Measurements from ENCODE around the gene OR52M1.

Gene OR52M1

DNA sequence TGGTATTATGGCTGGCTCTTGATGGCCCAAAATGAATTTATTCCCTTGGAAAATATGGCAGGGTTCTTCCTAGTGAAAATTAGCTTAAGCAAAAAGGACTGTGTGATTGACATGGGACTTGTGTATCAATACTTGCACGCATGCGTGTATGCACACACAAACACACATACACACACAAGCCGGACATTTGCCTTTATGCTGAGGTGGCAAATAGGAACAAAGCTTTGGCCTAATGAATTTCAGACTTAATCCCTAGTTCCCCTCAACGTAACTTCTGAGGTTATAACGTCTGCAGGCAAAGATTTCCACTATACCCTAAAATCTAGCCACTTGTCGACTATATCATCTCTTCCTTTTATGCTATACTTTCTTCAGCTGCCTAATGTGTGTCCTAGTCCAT lies 33.6 kb downstream of the OR52M1 start:
- H3K14ac ChIP-seq (ENCODE audit: low read length), result no peak overlapping the region
- H2AK5ac ChIP-seq (ENCODE audit: low read length), result no peak overlapping the region
- H3K79me1 ChIP-seq (ENCODE audit: low read length), result no peaks in the 10 kb centered on the region
- H4K8ac ChIP-seq (ENCODE audit: low read depth, low read length), result no peak overlapping the region
- H4K91ac ChIP-seq (ENCODE audit: low read depth, low read length), result no peak overlapping the region
- no CpG with 5 or more reads among the region's 6 CpGs for WGBS (ENCODE audit: extremely low coverage, insufficient coverage, insufficient read length)
- DNase-seq, result no peak
- H2AFZ ChIP-seq (ENCODE audit: insufficient read depth, low read length, poor library complexity), result no peak overlapping the region
- no peaks in the 10 kb centered on the region for H3K79me2 ChIP-seq (ENCODE audit: control insufficient read depth, insufficient read depth, low read length, poor library complexity)
- H3K36me3 ChIP-seq (ENCODE audit: control insufficient read depth in 1 of 2, insufficient read depth in 2 of 2, low read length in 2 of 2), result no peaks in the 10 kb centered on the region
- no peaks in the 10 kb centered on the region for H3K9me3 ChIP-seq (ENCODE audit: insufficient read depth, low read depth, low read length)
- no peaks in the 10 kb centered on the region for H3K4me1 ChIP-seq (ENCODE audit: control insufficient read depth in 1 of 2, insufficient read depth in 2 of 2, low read length in 2 of 2)
- no peak overlapping the region for H3K9ac ChIP-seq (ENCODE audit: low read length)
- no peak overlapping the region for H3K27ac ChIP-seq (ENCODE audit: low read depth, low read length)
- no peak overlapping the region for H3K18ac ChIP-seq (ENCODE audit: low read length)
- no peak overlapping the region for H3K4ac ChIP-seq (ENCODE audit: low read depth, low read length)
- no peak overlapping the region for H3K4me2 ChIP-seq (ENCODE audit: low read length)
- H2BK120ac ChIP-seq (ENCODE audit: insufficient read depth, low read length, poor library complexity), result no peak overlapping the region
- no peaks in the 10 kb centered on the region for H3K27me3 ChIP-seq (ENCODE audit: insufficient read depth, low read length)
- H3K4me3 ChIP-seq (ENCODE audit: low read depth, low read length), result no peak overlapping the region
- no peak overlapping the region for H2BK5ac ChIP-seq (ENCODE audit: low read depth, low read length, poor library complexity)
- no peak overlapping the region for H3K23ac ChIP-seq (ENCODE audit: low read length)
- H4K12ac ChIP-seq (ENCODE audit: low read depth, low read length), result no peak overlapping the region
- H2BK12ac ChIP-seq (ENCODE audit: low read length), result no peak overlapping the region

DNA sequence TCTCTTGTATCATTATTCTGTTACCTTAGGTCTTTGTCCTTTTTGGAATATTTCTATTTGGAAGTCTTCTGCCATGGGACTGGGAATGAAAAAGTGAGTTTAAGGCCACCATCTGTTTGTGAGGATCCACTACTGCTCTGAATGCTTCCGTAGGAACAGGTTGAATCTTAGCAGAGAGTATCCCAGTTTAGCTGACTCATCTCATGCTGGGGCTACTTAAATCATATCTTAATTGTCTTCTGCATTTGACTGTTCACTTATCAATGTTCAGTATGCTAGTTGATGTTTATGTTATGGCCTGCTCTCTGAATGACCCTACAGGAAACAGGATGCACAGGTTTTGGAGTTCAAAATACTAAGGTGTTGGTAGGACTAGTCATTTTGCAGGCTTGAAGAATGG lies 35.1 kb downstream of the OR52M1 start:
- no CpG with 5 or more reads among the region's 1 CpG for whole genome bisulfite sequencing (ENCODE audit: extremely low coverage, insufficient coverage, insufficient read length)
- no peak overlapping the region for H2BK12ac ChIP-seq (ENCODE audit: low read length)

DNA sequence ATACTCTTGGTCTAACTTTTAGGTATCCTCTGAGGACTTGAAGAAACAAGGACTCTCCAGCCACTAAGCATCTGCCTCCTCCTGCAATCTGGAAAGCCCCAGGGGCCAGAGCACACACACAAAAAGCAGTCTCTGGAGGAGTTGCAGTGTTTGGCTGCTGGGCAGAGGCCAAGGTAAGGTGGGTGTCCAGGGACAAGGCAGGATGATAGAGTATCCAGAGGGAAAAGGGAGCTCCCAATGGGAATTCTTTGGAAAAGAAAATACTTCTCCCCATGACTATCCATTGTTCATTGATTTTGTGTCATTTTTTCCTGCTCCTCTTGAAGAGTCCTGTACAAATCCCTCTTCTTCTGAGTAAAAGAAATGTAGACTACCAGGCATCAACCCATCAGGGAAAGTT lies 36.5 kb downstream of the OR52M1 start, which contains the start of gene OR52I2:
OR52I2 (plus strand) TSS at position 301 of the 400 bp plus-strand sequence.
- Histone ChIP-seq H3K79me2 (ENCODE audit: control insufficient read depth, insufficient read depth, low read length, poor library complexity) (no peaks in the 10 kb centered on the region), H3K14ac (ENCODE audit: low read length) (no peak within 1 kb of the TSS), H2BK12ac (ENCODE audit: low read length) (no peak within 1 kb of the TSS)

More for the DNA sequence above, 35.1 kb downstream of the OR52M1 start:
- Histone ChIP-seq H2BK5ac (ENCODE audit: low read depth, low read length, poor library complexity) (no peak overlapping the region), H3K27ac (ENCODE audit: low read depth, low read length) (no peak overlapping the region), H3K27me3 (ENCODE audit: insufficient read depth, low read length) (no peaks in the 10 kb centered on the region), H2BK120ac (ENCODE audit: insufficient read depth, low read length, poor library complexity) (no peak overlapping the region), H3K79me1 (ENCODE audit: low read length) (no peaks in the 10 kb centered on the region), H3K4me2 (ENCODE audit: low read length) (no peak overlapping the region), H3K36me3 (ENCODE audit: control insufficient read depth in 1 of 2, insufficient read depth in 2 of 2, low read length in 2 of 2) (no peaks in the 10 kb centered on the region), H3K23ac (ENCODE audit: low read length) (no peak overlapping the region), H4K8ac (ENCODE audit: low read depth, low read length) (no peak overlapping the region), H3K9ac (ENCODE audit: low read length) (no peak overlapping the region), H3K14ac (ENCODE audit: low read length) (no peak overlapping the region), H3K18ac (ENCODE audit: low read length) (no peak overlapping the region), H2AK5ac (ENCODE audit: low read length) (no peak overlapping the region), H3K4me3 (ENCODE audit: low read depth, low read length) (no peak overlapping the region), H3K4ac (ENCODE audit: low read depth, low read length) (no peak overlapping the region), H4K91ac (ENCODE audit: low read depth, low read length) (no peak overlapping the region), H3K4me1 (ENCODE audit: control insufficient read depth in 1 of 2, insufficient read depth in 2 of 2, low read length in 2 of 2) (no peaks in the 10 kb centered on the region), H3K79me2 (ENCODE audit: control insufficient read depth, insufficient read depth, low read length, poor library complexity) (no peaks in the 10 kb centered on the region), H4K12ac (ENCODE audit: low read depth, low read length) (no peak overlapping the region), H3K9me3 (ENCODE audit: insufficient read depth, low read depth, low read length) (no peaks in the 10 kb centered on the region), H2AFZ (ENCODE audit: insufficient read depth, low read length, poor library complexity) (no peak overlapping the region)
- DNase-seq, result no peak

DNA sequence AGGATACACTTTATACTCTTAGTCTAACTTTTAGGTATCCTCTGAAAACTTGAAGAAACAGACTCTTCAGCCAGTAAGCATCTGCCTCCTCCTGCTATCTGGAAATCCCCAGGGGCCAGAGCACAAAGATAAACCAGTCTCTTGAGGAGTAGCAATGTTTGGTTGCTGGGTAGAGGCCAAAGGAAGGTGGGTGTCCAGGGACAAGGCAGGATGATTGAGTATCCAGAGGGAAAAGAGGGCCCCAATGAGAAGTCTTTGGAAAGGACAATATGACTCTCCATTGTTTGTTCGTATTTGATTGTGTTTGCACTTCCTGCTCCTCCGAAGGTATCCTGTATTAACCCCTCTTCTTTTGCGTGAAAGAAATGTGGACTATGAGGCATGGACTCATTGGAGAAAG lies 44.0 kb downstream of the OR52M1 start:
- DNase-seq, result no peak

More for the DNA sequence above, 36.5 kb downstream of the OR52M1 start, which contains the start of gene OR52I2:
- Histone ChIP-seq H2BK120ac (ENCODE audit: insufficient read depth, low read length, poor library complexity) (no peak within 1 kb of the TSS), H3K4me3 (ENCODE audit: low read depth, low read length) (no peak within 1 kb of the TSS), H3K4ac (ENCODE audit: low read depth, low read length) (no peak within 1 kb of the TSS), H4K91ac (ENCODE audit: low read depth, low read length) (no peak within 1 kb of the TSS), H3K4me1 (ENCODE audit: control insufficient read depth in 1 of 2, insufficient read depth in 2 of 2, low read length in 2 of 2) (no peaks in the 10 kb centered on the region), H3K9ac (ENCODE audit: low read length) (no peak within 1 kb of the TSS), H2BK5ac (ENCODE audit: low read depth, low read length, poor library complexity) (no peak within 1 kb of the TSS), H4K8ac (ENCODE audit: low read depth, low read length) (no peak within 1 kb of the TSS), H3K27me3 (ENCODE audit: insufficient read depth, low read length) (no peaks in the 10 kb centered on the region), H3K27ac (ENCODE audit: low read depth, low read length) (no peak within 1 kb of the TSS), H2AFZ (ENCODE audit: insufficient read depth, low read length, poor library complexity) (no peak within 1 kb of the TSS), H3K9me3 (ENCODE audit: insufficient read depth, low read depth, low read length) (no peaks in the 10 kb centered on the region), H3K4me2 (ENCODE audit: low read length) (no peak within 1 kb of the TSS), H3K18ac (ENCODE audit: low read length) (no peak within 1 kb of the TSS), H3K23ac (ENCODE audit: low read length) (no peak within 1 kb of the TSS), H3K36me3 (ENCODE audit: control insufficient read depth in 1 of 2, insufficient read depth in 2 of 2, low read length in 2 of 2) (no peaks in the 10 kb centered on the region), H2AK5ac (ENCODE audit: low read length) (no peak within 1 kb of the TSS), H4K12ac (ENCODE audit: low read depth, low read length) (no peak within 1 kb of the TSS), H3K79me1 (ENCODE audit: low read length) (no peaks in the 10 kb centered on the region)
- no peak for DNase-seq

More for the DNA sequence above, 44.0 kb downstream of the OR52M1 start:
- no peaks in the 10 kb centered on the region for H3K27me3 ChIP-seq (ENCODE audit: insufficient read depth, low read length)
- no peak overlapping the region for H3K23ac ChIP-seq (ENCODE audit: low read length)
- WGBS (ENCODE audit: extremely low coverage, insufficient coverage, insufficient read length), result no CpG with 5 or more reads among the region's 3 CpGs
- no peak overlapping the region for H4K8ac ChIP-seq (ENCODE audit: low read depth, low read length)
- H2BK5ac ChIP-seq (ENCODE audit: low read depth, low read length, poor library complexity), result no peak overlapping the region
- no peak overlapping the region for H4K91ac ChIP-seq (ENCODE audit: low read depth, low read length)
- no peak overlapping the region for H2BK12ac ChIP-seq (ENCODE audit: low read length)
- H3K4me2 ChIP-seq (ENCODE audit: low read length), result no peak overlapping the region
- H3K9ac ChIP-seq (ENCODE audit: low read length), result no peak overlapping the region
- no peaks in the 10 kb centered on the region for H3K4me1 ChIP-seq (ENCODE audit: control insufficient read depth in 1 of 2, insufficient read depth in 2 of 2, low read length in 2 of 2)
- H3K36me3 ChIP-seq (ENCODE audit: control insufficient read depth in 1 of 2, insufficient read depth in 2 of 2, low read length in 2 of 2), result no peaks in the 10 kb centered on the region
- no peak overlapping the region for H2BK120ac ChIP-seq (ENCODE audit: insufficient read depth, low read length, poor library complexity)
- H3K18ac ChIP-seq (ENCODE audit: low read length), result no peak overlapping the region
- no peaks in the 10 kb centered on the region for H3K79me2 ChIP-seq (ENCODE audit: control insufficient read depth, insufficient read depth, low read length, poor library complexity)
- no peak overlapping the region for H3K27ac ChIP-seq (ENCODE audit: low read depth, low read length)
- H3K79me1 ChIP-seq (ENCODE audit: low read length), result no peaks in the 10 kb centered on the region
- no peak overlapping the region for H3K14ac ChIP-seq (ENCODE audit: low read length)
- no peak overlapping the region for H3K4me3 ChIP-seq (ENCODE audit: low read depth, low read length)
- no peaks in the 10 kb centered on the region for H3K9me3 ChIP-seq (ENCODE audit: insufficient read depth, low read depth, low read length)
- no peak overlapping the region for H4K12ac ChIP-seq (ENCODE audit: low read depth, low read length)
- no peak overlapping the region for H2AFZ ChIP-seq (ENCODE audit: insufficient read depth, low read length, poor library complexity)
- no peak overlapping the region for H3K4ac ChIP-seq (ENCODE audit: low read depth, low read length)
- H2AK5ac ChIP-seq (ENCODE audit: low read length), result no peak overlapping the region
